GM18873 (cell line): ENCODE results near the gene IGFL1.
"Not testable (repeated sequence)": the region's sequence is repeated elsewhere in the genome, so short reads cannot be mapped to it uniquely, and the experiment has no call there.

Experiments used
- ATAC-seq: cut with Tn5 transposase; IDR thresholded peaks from one replicate; pipeline ENCODE4 v1.9.1; 2021; ENCODE audit warnings: mild to moderate bottlenecking, moderate library complexity, moderate number of reproducible peaks; ENCODE audit not compliant: unreplicated experiment, low FRiP score

IGFL1 gene

DNA sequence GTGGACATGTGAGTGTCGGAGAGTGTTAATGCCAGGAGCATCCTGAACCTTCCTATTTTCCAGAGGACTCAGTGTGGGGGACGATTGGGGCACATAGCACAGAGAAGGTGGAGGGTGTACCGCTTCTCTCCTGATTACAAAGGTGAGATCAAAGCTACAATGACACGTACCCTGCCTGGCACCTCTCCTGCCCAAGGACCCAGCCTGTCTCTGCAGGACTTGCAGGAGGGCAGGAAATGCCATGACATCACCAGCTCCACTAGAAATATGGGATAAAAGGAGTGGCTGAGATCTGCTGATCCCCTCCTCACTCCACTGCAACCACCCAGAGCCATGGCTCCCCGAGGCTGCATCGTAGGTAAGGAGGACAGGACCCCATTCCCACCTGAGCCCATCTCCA, at the start of gene IGFL1:
IGFL1 (plus strand) TSS at position 301 of the 400 bp plus-strand sequence; CDS start at position 334, 33 bp downstream.
- ATAC-seq = no peak

DNA sequence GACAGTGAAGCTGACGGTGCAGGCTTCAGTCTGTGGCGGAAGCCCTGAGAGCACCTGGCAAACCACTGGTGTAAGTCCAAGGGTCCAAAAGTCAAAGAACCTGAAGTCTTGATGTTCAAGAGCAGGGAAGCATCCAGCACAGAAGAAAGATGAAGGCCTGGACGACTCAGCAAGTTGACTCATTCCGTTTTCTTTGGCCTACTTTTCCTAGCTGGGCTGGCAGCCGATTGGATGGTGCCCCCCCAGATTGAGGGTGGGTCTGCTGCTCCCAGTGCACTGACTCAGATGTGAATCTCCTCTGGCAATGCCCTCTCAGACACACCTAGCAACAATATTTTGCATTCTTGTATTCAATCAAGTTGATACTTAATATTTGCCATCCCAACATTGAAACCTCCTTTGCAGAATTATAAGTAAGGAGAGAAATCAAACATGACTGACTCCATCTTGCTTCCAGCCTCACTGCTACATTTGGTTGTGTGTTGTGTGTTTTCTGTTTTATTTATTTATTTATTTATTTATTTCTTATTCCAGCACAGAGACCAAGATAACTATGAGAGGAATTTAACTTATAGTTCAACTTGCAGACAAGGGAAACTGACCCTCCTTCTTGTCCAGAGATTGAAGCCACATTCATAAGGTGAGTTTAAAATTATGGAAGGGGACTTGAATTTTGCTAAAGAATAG, 48.7 kb upstream of the IGFL1 start:
- ATAC-seq = no peak

- no peak for ATAC-seq
Observed at GRCh38 chr19:46181388-46181779, 48.2 kb upstream of the IGFL1 start.

DNA sequence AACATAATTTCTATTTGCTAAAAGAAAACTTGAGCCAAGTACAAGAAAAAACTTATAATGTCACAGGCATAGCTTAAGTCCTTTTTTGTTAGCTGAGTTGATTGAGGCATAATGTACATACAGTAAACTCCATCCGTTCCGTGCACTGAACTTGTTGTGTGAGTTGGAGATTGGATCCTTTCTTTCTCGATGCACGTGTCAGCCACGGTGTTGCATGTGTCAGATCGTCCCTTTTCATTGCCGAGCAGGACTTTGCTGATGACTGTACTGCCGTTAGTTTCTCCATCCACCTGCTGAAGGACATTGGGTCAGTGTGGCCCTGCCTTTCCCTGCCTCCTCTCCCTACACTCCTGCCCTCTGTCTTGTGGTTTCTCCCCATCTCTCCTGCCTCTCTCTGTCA, 47.1 kb upstream of the IGFL1 start:
- no peak for ATAC-seq

- ATAC-seq = not testable (repeated sequence)
Observed at GRCh38 chr19:46184775-46185710, 44.5 kb upstream of the IGFL1 start.

DNA sequence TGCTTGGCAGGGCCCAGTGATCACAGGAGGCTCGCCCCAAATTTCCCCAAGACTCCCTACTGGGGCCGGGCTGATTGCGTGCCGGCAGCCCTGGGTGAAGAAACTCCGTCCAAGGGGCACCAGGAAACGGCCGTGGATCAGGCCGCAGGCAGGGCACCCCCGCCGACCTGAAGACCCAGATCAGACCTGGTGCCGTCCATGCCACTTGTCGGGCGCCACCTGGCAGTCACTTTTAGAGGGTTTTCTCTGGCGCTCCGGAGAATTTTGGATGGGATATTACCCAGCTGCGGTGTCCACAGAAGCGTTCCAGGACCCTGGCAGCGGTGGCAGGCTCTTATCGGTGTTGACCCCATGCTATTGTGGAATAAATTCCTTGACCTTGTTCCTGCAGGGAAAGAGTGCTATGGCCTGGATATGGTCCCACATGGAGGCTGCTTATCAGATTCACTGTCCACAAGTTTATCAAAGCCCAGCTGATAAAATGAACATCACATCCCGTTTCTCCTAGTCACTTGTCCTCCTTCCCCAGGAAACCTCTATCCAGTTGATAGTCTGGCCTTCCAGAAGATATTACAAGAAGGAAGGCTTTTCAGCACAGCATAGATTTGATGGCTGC, 43.3 kb upstream of the IGFL1 start:
- no peak for ATAC-seq

- ATAC-seq = no peak
Observed at GRCh38 chr19:46186717-46187101, 42.8 kb upstream of the IGFL1 start.

DNA sequence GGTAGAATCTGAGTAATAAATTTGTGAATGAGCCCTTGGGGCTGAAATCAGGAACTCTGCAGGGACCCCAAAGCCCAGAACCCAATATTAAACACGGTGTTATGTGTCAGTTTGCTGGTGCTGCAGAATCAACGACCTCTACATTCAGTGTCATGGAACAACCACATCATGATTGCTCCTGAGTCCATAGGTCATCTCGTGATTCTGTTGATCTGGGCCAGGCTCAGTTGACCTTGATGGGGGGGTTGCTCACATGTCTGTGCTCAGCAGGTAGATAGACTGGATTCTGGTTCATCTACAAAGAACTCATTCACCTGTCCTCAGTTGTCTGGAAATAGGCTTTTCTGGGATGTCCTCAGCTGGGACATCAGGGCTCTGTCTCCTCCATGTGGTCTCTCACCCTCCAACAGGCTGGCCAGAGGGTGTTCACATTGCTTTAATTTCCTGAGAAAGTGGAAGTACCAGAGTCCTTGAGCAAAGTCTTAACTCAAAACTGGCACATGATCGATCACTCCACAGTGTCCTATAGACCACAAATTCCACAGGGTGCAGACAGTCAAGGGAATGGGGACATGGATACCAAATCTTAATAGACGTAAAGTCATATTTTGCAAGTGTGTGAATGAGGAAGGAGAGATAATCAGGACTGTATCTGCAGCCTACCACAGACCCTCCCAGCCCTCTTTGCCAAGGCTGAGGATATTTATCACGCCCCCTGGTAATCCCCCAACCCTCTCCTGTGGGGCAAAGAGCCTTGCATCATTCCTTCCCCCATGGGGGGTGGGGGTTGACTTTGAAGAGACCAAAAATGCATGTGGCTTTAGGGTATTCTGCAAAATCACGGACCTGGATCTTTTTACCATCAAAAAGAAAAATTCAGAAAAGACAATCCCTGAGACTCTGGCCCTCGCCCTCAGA, 39.3 kb upstream of the IGFL1 start:
- ATAC-seq = no peak

GRCh38 chr19:46191356-46191755, 38.2 kb upstream of the IGFL1 start:
- ATAC-seq = no peak

DNA sequence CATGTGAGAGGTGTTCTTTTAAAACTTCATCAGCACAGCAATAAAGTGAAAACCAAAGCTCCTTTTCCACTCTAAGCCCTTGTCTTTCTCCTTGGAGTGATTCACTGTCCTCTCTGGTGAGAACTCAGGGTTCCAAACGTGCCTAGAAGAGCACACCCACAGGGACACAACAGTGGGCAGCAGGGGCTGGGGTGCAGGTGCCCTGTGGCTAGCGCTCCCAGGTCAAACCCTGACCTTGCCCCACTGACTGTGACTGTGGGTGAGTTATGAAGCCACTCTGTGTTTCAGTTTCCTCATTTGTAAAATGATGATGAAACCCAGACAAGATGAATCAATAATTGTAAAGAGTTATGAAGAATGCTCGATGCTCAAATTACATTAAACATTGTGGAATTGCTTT, 37.6 kb upstream of the IGFL1 start:
- ATAC-seq = no peak

GRCh38 chr19:46192626-46192991, 36.9 kb upstream of the IGFL1 start:
- not testable (repeated sequence) for ATAC-seq

DNA sequence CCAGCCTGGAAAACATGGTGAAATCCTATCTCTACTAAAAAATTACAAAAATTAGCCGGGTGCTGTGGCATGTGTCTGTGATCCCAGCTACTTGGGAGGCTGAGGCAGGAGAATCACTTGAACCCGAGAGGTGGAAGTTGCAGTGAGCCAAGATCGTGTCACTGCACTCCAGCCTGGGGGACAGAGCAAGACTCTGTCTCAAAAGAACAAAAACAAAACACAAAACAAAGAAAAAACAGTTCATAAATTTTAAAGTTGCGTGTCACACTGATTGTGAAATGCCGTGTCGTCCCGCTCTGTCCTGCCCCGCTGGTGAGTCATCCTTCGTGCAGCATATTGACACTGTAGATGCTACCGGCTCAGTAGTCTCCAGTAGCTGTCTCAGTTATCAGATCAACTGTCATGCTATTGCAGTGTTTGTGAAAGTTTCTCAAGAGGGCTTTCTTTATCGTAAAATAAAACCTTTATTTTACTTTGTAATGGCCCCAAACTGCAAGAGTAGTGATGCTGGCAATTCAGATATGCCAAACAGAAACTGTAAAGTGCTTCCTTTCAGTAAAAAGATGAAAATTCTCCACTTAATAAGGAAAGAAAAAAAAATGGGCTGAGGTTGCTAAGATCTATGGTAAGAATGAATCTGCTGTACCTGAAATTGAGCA, 36.4 kb upstream of the IGFL1 start:
- ATAC-seq = no peak

DNA sequence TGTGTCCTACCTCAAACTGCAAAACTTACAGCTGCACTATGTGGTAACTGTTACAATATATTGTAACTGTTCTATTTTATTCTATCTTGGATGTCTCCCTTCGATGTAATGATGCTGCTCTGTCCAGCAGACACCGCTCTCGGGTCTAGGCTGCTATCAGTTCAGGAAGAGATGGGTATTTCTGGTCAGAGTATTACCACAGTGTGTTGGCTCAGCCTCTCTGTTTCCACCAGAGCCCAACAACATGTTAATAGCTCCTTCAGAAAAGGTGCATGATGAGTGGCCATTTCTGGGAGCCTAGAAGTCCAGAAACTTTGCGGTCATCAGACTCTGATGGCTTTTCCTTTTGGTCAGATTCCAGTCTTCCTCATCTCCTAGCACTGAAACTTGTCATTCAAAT, 35.9 kb upstream of the IGFL1 start:
- ATAC-seq = no peak

- ATAC-seq = no peak
Observed at GRCh38 chr19:46195104-46195503, 34.4 kb upstream of the IGFL1 start.

GRCh38 chr19:46195919-46196318, 33.6 kb upstream of the IGFL1 start:
- not testable (repeated sequence) for ATAC-seq

- ATAC-seq = no peak
Observed at GRCh38 chr19:46196410-46197124, 33.0 kb upstream of the IGFL1 start.

DNA sequence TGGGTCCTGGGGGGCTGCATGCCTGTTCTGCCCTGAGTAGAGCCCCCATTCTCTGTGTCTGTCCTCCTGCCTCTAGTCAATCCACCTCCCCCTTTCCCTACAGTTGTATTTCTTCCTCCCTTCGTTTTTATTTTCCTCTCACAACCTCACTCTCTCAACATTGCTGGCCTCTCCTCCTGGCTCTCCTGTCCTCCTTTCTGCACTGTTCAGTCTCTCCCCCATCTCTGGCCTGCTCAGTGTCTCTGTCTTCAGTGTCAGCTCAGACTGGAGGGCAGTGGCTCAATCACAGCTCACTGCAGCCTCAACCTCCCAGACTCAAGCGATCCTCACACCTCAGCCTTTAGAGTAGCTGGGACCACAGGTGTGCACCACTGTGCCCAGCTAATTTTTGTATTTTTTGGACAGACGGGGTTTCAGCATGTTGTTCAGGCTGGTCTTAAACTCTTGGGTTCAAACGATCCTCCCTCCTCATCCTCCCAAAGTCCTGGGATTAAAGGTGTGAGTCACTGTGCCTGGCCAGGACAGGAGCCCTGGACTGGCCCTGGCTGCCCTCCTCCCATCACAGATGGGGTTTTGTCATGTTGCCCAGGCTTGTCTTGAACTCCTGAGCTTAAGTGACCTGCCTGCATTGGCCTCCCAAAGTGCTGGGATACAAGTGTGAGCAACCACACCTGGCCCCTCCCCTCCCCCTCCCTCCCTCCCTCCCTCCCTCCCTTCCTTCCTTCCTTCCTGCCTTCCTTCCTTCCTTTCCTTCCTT, 32.0 kb upstream of the IGFL1 start:
- ATAC-seq = no peak

DNA sequence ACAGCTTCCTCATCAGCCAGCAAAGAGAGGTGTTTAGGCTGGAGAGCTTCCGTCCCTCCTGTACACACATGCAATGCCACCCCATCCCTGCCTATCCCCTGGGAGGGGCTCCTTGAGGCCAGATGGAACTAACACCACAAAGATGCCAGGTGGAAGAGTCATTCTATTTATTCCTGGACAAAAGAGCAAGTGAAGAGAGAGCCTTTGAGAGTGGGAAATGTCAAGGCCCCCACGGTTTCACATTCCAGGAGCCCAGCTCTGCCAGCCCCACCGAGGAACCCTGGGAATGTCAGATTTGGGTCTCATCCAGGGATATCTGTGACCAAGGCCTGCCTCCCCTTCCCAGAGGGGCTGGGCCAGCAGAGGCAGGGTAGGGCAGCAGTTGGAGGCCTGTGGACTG, 30.8 kb upstream of the IGFL1 start:
- ATAC-seq = no peak
